Fibroblast of peridontal ligament (primary cell): ENCODE measurements around the gene COX19.
"Not testable (repeated sequence)": the region's sequence is repeated elsewhere in the genome, so short reads cannot be mapped to it uniquely, and the experiment has no call there.

ENCODE experiments used
- DNase-seq: peaks from one replicate; pipeline ENCODE4 v3.0.0-alpha.2; 2010; ENCODE audit errors: extremely low read depth

COX19 gene

DNA sequence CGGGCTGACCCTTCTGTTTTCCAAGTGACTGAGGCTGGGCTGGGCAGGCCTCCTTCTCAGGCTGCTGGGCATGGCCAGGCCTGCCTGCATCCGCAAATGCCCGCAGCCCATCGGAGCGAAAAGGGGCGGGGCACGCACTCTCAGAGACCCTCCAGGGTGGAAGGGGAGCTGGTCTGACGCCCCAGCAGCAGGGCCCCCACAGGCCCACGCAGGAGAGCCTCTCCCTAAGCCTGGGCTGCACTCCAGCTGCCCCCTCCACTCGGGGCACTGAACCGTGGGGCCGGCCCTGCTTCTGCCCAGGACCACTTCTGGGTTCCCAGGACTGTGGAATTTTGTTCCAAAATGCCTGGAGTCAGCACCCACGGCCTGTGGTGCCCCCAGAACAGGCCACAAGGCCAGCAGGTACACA is 30.2 kb downstream of the COX19 start:
- DNase-seq = no peak

DNA sequence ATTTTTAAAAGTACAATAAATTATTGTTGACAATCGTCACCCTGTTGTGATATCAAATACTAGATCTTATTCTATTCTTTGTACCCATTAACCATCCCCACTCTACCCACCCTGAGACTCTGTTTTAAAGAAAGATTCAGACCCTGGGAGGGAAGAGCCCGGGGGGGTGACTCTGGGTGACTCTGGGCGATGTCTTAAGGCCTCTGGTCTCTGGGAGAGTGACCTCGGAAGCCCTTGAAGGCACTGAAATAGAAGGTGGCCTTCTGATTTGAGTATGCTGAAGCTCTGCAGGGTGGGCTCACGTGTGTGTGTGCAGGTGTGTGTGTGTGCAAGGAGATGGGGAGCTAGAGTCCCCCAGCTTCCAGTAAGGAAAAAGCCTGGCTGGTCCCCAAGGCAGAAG is 30.6 kb downstream of the COX19 start:
- DNase-seq = no peak

DNA sequence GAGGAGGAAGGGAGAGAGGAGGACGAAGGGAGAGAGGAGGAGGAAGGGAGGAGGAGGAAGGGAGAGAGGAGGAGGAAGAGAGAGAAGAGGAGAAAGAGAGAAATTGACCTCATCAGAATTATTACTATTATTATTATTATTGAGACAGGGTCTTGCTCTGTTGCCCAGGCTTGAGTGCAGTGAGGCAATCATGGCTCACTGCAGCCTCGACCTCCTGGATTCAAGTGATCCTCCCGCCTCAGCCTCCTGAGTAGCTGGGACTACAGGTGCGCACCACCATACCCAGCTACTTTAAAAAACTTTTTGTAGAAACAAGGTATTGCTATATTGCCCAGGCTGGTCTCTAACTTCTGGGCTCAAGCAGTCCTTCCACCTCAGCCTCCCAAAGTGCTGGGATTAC is 31.6 kb downstream of the COX19 start:
- not testable (repeated sequence) for DNase-seq

DNA sequence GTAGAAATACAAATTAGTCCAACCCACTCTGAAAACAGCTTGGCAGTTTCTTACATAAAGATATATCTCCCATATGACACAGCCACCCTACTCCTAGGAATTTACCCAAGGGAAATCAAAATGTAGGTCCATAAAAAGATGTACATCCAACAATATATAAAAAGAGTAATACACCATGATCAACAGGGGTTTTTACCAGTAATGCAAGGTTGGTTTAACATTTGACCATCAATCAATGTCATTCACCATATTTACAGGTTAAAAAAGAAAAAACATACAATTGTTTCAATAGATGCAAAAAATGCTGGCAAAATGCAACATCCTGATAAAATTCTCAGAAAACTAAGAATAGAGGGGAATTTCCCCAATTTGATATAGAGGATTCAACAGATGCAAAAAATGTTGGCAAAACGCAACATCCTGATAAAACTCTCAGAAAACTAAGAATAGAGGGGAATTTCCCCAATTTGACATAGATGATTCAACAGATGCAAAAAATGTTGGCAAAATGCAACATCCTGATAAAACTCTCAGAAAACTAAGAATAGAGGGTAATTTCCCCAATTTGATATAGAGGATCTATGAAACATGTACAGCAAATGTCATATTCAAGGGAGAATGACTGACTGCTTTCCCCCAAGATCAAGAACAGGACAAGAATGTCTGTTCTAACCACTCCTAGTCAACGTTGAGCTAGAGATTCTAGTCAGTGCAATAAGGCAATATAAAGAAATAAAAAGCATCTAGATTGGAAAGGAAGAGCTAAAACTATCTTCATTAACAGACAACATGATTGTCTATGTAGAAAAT is 34.5 kb downstream of the COX19 start:
- DNase-seq = no peak

DNA sequence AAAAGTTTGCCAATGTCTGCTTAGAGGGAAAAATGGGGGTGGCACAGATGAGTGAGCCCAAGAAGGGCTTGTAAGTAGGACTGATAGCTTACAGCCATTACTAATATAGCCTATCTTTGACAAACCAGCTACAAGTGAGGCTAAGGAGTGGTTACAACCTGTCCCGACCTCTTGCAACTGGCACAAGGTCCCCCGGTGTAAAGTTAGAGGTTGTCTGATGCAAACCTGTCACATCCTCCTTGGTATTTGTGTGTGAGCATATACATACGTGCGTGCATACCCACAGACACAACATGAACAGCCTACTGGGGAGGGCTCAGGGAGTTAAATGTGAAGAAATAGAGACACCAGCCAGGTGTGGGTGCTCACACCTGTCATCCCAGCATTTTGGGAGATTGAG is 35.5 kb downstream of the COX19 start:
- DNase-seq = no peak

DNA sequence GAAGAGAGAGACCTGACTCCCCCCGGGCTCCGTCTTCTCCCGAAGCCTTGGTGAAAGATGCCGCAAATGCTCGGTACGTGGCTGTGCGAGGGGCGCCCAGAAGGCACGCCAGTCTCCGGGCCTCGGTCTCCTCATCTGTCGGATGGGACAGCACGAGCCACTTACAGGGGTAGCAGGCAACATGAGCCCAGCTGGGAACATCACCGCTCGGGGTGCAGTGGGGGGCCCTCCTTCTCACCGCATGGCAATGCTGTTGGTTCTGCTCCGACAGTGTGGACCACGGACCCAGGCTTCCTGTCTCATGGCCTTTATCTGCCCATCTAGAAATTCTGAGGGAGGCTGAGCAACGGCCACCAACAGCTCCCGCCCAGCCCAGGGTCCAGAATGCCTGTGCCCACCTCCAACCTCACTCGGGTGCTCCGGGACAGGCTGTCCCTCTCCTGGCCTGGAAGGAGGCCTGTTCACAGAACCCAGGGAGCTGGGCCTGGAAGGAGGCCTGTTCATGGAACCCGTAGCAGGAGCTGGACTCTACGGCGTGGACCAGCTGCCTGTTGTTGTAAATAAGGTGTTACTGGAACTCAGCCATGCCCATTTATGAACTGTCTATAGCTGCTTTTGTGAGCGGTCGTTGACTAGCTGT is 36.7 kb downstream of the COX19 start:
- no peak for DNase-seq

DNA sequence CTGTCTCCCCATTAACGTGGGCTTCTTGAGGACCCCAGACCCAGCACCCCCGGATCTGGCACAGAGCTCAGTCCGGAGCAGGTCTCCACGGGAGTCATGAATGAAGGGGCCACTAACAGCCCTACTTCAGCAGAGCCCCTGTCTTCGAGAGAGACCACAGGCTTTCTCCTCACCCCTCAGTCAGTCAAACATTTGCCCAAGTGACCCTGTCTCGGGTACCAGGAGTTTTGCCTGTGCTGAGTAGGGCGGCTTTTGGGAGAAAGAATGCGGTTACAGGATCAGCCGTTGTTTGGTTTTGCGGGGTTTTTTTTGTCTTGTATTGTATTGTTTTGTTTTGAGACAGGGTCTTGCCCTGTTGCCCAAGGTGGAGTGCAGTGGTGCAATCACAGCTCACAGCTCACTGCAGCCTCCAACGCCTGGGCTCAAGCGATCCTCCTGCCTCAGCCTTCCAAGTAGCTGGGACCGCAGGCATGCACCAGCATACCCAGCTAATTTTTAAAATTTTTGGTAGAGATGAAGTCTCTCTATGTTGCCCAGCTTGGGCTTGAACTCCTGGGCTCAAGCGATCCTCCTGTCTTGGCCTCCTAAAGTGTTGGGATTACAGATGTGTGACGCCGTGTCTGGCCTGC is 37.4 kb downstream of the COX19 start:
- no peak for DNase-seq

DNA sequence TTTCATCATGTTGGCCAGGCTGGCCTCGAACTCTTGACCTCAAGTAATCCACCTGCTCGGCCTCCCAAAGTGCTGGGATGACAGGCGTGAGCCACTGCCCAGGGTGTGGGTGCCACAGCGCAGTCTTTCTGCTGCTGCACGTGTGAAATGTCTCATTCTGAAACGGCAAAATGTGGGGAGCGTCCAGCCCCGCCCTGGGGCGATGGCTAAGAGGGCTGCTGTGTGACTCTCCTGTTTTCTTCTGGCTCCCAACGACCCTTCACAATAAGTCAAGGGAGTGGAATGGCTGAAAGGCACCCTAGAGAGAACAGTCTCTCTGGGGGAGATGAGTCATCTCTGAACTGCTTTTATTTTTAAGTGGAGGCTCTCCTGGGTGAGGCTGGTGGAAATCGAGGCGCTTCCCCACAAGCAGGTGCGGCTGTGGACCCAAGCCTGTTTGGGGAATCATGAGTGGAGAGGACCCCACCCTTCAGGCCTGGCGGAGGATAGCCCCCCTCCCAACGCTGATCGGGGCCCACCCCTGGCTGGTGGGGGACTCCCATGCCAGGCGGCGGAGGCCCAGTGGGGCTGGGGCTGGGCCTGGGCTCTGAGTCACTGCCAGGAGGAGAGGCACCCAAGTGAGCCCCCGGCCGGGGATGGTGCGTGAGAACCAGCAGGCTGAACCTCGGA is 38.8 kb downstream of the COX19 start:
- no peak for DNase-seq

DNA sequence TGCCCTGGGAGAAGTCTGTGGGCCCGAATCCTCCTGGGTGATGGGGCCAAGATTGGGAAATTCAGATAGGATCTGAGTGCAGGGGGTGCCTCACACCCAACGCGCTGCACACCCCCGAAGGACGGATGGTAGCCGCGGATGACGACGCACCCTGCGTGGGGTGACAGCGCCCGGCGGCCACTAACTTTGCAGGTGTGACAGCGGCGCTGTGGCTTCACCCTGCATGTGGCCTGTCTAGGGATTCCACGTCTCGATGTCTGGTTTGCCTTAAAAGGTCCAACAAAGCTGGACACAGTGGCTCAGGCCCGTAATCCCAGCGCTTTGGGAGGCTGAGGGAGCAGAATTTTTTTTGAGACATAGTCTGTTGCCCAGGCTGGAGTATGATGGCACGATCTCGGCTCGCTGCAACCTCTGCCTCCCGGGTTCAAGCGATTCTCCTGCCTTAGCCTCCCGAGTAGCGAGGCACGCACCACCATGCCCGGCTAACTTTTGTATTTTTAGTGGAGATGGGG is 39.4 kb downstream of the COX19 start:
- DNase-seq = no peak

DNA sequence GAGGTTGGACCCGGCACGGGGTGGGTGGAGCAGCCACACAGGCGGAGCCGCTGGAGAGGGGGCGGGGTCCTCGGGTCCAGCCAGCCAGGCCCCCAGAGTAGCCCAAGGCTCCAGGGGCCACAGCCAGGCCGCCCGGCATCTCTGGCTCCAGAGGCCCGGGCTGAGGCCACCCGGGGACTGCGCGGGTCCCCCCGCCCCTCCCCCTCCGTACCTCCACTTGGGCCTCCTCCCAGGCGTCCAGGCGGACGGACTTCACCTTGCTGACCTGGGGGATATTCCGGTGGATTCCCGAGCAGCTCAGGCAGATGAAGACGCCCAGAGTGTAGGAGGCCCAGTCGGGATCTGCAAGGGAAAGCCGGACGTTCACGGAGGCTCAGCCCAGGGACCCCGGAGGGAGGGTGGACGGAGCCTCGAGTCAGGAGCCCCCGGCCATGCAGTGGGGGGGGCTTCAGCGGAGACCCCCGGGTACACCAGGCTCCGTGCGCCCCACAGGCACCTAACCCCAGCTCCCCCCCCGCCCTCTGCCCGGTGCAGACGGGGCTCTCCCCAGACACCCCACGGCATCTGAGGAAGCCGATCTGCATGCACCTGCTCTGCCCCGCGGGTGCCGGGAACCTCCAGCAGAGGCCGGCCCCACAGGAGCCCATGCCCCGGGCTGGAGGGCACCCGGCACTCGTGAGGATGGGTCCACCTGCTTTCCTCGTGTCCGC is 40.0 kb downstream of the COX19 start:
- DNase-seq = no peak

DNA sequence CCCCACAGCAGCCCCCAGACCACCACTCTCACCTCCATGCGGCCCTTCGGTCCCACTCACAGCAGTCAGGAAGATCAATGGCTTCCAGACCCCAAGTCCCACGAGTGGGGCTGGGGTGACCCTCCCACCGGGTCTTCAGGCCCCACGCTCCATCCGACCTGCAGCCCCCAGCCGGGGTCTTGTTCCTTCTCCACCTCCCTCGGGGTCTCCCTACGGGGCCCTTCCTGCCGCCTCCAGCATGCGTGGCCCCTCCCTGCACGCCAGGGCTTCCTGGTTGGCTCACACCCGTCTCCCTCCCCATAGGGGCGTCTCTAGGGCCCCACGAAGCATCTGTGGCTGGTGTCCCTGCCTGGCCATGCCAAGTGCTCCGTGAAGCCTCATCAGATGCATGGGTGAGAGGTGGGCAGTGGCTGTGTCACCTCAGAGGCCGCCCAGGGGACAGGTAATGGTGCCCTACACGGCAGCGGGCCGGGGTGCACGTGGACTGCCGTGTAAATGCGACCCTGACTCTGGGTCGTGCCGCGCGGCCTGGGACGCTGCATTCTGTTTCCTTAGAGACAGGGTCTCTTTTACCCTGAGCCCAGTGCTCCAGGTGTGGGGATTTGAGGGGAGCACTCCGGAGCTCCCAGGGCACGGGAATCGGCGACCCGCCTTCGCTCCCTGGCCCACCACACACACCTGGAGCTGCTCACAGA is 40.7 kb downstream of the COX19 start:
- no peak for DNase-seq

DNA sequence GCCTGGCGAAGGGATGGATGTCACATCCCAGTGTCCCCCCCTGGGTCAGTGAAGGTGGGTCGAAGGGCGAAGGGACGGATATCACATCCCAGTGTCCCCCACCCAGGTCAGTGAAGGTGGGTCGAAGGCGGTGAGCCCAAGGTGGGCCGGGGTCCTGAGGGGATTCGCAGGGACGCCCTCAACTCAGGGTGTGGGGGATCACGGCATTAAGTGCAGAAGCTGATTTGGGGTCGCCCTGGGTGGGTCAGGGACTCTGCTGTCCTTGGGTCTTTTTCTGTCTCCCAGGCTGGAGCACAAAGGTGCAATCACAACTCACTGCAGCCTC is 42.7 kb downstream of the COX19 start:
- no peak for DNase-seq

DNA sequence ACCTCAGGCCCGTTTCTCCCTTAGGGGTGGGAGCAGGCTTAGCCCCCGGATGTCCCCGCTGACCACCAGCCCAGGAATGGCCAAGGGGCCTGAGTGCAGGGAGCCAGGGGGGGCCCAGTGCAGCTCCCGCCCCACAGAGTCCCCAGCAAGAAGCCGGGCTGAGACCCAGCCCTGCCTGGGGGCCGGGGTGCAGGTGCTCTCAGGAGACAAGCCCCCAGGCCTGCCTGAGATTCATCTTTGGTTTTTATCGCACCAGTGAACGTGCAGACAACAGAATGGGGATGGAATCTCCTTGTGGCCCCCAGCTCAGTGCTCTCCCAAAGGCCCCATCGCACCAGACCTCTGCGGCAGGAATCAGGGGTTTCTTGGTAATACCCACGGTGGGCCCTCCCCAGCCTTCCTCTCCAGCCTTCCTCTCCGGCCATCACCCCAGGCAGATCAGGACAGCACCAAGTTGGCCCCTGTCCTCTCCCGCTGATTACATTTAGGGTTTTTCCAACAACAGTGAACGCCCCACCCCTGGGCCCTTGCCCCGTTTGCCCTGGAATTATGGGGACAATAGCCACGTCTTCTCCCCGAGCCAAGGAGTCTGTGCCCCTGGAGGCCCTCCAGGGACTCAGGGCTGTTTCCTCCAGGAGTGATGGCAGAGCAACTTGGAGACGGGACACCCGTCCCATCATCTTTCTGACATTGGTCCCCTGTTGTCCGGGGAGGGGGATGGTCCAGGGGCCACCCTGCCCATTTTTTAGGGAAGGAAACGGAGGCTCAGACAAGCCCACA is 43.3 kb downstream of the COX19 start:
- no peak for DNase-seq

DNA sequence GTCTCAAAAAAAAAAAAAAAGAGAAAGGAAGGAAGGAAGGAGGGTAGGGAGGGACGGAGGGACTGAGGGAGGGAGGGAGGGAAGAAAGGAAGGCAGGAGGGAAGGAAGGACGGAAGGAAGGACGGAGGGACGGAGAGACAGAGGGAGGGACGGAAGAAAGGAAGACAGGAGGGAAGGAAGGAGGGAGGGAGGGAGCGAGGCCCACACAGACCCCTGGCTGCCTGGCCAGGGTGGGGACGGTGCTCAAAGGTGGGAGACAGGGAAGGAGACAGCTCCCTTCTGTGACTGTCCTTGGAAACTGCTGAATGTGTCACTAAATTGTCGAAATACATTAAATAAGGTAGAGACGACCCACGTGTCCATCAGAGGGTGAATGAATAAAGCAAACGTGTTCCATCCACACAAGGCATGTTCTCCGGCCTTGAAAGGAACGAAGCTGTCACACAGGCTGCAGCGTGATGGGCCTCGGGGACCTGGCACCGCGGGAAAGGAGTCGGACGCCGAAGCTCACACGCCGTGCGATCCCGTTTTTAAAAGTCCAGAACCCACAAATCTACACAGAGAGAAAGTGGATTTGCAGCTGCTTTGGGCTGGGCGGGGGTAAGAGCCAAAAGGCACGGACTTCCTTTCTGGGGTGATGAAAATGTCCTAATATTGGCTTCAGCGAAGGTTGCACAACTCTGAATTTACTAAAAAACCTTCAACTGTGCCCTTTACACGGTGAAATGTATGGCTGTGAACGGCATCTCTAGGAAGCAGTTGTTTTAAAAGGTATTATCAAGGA is 44.2 kb downstream of the COX19 start:
- DNase-seq = no peak

DNA sequence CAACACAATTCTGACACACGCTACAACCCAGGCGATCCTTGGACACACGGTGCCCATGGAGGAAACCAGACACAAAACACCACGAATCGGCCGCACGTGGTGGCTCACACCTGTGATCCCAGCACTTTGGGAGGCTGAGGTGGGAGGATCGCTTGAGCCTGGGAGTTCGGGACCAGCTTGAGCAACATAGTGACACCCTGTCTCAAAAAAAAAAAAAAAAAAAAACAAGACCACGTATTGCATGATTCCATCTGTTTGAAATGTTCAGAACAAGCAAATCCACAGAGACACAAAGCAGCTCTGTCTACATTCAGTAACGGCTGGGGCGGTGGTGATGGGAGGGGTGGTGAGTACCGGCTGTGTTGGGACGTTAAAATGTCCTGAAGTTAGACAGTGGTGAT is 46.0 kb downstream of the COX19 start:
- DNase-seq = no peak

DNA sequence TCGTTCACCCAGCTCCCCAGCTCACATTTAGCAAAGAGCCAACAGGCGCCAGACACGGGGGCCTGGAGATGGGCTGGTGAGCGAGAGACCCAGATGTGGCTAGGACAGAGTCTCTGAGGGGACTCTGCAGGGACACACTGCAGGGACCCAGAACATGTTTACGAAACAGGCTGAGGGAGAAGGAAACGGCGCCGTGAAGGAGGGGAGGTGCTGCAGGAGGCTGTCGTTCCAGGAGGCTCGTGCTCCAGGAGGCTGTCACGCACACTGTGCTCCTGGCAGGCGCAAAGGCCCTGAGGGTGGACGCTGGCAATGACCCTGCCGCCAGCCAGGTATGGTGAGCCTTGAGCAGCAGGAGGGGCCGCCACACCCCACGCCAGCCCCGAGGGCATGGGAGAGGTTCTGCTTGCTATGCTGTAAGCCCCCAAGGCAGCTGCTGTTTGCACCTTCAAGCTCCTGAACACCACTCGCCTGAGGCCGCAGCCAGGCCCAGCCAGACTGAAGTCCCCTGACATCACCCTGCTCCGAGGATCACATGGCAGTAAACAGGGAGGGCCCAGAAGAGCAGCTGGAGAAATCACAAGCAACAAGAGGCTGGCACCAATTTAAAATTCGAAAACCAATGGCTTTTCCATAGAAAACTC is 48.2 kb downstream of the COX19 start:
- DNase-seq = no peak

DNA sequence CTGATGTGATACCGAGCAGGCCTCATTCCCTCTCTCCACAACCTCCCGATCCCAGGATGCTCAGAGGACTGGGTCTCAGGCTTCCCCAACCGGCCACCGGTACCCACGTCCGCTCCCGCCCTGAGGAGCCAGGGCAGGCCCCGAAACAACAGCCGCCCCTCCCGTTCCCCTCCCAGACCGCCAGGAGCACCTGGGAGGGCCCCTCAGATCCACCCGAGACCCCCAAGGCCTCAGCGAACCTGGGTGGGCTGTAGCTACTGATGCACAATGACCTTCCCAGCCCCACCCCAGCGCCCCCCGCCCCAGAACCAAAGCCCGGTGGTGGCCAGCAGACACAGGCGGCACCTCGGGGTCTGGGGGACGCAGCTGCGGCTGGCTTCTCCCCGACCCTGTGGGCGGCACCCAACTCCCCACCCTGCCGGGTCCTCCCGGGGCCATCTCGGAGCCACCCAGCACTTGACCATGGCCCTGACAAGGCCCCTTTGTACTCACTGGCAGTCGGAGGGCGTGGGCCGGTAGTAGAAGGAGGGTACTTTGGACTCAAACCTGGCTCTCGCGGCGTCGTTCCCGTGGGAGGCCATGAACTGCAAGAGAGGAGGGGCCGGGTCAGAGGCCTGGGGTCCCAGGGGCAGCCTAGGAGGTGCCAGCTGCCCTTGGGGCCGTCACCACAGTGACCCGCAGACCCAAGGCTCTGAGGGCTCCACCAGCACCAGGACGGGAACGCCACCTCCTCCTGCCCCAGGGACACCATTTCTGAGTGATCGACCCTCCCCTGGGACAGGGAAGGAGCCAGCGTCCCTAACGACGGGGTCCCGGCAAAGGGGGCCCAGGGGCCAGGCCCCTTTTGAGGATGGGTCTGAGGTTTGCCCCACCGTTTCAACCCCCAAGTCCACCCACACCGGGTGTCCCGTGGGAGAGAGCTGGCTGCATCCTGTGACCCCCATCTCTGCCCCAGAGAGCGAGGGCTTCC is 49.0 kb downstream of the COX19 start:
- DNase-seq = no peak

DNA sequence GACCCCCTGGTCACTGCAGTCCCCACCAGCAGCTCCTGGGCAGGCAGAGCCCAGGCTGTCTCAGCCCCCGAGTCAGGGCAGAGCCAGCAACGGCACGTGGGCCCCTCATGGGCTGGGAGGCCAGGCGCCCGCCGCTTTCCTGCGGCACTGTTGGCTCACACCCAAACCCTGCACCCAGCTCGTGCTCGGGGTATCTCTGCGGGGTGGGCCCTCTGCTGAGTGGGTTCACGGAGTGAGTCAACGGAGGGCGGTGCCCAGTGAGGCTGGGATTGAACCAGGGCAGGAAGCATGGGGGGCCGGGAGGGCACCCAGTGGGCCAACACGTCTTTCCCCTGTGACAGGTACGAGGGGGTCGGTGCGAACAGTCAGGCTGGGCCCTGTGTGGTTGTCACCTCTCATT is 49.7 kb downstream of the COX19 start:
- no peak for DNase-seq
